NCI-H146 (cell line): ENCODE results near the gene TAF10.

ENCODE experiments used
- DNase-seq: peaks from one replicate; lab custom pipeline; 2025; lab: John Stamatoyannopoulos, UW

TAF10 gene

DNA sequence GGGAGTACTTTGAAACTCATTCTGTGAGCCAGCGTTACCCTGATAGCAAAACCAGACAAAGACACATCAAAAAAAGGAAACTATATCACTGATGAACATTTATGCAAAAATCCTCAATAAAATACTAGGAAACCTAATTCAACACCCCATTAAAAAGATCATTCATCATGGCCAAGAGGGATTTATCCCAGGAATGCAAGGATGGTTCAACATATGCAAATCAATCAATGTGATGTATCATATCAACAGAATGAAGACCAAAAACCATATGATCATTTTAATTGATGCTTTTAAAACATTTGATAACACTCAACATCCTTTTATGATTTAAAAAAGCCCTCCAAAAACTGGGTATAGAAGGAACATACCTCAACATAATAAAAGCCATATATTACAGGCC lies 28.4 kb downstream of the TAF10 start:
- no peak for DNase-seq

DNA sequence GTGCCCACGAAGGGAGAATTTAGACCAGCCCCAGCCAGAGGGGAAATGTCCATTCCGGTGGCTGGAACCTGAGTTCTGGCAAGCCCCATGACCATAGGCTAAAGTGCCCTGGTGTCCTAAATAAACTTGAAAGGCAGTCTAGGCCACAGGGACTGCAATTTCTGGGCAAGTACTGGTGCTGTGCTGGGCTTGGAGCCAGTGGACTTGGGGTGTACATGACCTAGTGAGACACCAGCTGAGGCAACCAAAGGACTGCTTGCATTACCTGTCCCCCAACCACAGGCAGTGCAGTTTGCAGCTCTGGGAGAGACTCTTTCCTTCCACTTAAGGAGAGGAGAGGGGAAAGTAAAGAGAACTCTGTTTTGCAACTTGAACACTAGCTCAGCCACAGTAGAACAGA lies 32.3 kb downstream of the TAF10 start:
- DNase-seq, result no peak

DNA sequence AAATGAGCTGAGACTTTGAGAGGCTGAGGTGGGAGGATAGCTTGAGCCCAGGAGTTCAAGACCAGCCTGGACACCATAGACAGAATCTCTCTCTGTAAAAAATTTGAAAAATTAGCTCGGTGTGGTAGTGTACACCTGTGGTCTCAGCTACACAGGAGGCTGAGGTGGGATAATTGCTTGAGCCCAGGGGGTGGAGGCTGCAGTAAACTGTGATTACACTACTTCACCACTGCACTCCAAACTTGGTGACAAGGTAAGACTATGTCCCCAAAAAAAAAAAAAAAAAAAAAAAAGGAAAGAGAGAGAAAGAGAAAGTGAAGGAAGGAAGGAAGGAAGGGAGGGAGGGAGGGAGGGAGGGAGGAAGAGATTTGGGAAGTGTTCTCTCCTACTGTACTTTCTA lies 33.9 kb downstream of the TAF10 start:
- no peak for DNase-seq

DNA sequence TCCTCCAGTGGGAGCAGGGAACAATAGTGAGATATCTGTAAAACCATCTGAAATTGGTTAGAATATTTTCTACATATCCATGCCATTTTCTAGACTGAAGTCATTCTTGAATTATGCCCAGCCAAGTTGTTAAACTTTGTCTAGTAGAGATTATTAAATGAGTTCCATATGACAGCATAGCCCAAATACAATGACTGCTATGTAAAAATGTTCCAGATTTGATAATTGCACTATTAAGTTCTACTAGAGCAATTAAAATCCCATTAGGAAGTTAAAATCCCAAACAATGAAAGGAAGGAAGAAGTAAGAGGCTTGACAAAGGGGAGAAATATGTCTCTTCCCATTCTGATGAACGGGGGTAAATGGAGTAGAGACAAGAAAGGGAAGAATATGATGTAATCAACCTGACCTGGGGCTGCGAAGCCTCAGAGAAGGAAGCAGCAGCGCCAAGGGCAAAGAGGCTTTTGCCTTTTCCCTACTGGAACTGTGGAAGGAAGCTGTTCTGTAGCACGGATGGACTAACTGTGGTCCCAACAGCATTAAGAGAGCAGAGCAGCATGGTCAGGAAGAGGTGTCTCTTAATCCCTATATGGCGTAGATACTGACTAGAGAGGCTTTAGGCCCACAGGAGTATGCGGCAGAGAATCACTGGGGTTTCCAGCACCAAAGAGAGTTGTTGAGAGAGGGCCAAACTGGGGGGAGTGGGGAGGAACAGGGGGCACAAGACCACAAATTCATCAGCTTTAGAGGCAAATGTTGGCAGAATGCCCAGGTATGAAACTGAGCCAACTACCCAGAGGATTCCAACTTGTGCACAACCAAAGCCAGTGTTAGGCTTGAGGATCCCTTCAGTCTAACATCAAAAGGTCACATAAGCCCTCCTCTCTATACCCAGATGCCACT lies 35.3 kb downstream of the TAF10 start:
- DNase-seq, result no peak

DNA sequence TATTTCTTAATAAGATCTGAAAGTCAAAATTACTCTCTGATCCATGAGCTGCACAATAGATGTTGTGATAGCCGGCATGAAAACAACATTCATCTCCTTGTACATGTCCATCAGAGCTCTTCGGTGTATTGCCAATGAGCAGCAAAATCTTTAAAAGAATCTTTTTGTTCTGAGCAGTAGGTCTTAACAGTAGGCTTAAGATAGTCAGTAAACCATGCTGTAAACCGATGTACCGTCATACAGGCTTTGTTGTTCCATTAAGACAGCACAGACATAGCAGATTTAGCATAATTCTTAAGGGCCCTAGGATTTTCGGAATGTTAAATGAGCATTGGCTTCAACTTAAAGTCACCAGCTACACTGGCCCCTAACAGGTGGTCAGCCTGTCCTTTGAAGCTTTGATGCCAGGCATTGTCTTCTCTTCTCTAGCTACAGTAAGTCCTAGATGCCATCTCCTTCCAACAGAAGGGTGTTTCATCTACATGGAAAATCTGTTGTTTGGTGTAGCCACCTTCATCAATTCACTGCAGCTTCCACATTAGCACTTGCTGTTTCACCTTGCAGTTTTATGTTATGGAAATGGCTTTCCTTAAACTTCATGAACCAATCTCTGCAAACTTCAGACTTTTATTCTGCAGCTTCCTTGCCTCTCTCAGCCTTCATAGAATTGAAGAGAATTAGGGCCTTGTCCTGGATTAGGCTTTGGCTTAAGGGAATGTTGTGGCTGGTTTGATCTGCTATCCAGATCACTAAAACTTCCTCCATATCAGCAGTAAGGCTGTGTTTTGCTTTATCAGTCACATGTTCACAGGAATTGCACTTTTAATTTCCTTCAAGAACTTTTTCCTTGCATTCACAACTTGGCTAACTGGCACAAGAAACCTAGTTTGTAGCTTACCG lies 37.0 kb downstream of the TAF10 start:
- no peak for DNase-seq

DNA sequence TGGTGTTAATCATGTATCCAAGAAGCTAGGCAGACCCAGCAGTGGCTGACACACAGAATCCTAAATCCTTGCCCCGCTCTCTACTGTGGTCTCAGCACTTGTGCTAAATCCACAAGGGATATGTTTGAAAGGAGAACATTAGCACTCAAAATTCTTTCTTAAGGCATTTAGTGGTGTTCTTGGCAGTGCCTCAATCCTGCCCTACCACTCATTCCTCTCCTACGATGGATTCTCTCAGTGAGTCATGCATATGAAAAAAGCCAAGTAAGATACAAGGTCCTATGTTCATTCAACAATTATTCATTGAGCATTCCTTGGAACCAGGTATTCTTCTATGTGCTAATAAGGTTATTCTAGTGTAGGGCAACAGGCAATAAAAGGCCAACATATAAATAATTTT lies 39.8 kb downstream of the TAF10 start:
- DNase-seq, result no peak

DNA sequence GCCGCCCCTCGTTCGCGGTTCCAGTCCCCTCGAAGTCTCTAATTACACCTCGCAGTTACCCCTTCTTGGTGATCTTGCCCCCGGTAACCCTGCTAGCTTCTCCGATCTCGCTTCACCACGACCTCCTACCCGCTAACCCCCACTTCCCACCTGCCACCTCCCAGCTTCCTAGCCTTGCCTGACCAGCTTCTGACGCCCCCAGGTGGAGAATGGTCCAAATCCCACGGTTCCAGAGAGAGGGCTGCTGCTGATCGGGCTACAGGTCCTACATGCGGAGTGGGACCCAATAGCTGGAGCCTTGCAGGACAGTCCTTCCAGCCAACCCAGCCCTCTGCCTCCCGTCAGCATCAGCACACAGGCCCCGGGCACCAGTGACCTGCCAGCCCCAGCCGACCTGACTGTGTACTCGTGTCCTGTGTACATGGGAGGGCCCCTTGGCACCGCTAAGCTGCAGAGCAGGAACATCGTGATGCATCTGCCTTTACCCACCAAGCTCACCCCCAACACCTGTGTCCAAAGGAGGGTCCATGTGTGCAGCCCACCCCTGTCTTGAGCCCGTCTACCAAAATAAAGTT lies 40.5 kb downstream of the TAF10 start:
- no peak for DNase-seq

DNA sequence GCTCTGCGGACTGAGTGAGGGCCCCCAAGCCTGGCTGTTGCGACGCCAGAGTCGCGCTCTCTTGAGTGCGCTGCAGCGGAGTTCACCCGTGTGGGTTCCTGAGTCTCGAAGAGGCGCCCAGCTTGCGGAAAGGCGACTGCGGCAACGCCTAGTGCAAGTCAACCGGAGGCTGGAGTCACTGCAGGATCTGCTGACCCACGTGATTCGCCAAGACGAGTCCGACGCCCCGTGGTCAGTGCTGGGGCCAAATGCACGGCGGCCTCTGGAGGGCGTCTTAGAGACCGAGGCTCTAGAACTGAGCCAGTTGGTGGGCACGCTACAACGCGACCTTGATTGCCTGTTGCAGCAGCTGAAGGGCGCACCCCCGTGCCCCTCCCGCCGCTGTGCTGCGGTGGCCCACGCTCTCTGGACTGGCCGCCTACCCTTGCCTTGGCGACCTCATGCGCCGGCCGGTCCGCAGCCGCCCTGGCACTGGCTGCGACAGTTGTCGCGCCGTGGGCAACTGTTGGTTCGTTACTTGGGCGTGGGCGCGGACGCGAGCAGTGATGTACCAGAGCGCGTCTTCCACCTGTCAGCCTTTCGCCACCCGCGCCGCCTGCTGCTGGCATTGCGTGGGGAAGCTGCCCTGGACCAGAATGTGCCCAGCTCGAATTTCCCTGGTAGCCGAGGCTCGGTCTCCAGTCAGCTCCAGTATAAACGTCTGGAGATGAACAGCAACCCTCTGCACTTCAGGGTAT lies 41.2 kb downstream of the TAF10 start:
- no peak for DNase-seq

DNA sequence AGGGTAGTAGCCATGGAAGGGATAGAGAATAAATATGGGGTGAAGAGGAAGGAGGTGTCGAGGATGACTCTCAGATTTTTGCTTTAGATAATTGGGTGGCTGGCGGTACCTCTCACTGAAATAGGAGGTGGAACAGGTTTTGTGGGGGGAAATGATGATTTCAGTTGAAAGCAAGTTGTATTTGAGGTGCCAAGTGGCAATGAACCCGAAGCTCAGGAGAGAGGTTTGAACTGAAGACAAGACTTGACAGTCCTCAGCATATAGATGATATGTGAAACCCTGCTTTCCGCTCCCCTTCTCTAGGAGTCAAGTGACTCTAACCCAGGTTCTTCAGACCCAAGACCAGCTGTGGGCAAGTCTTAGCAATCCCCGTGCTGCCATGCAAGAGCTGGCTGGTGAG lies 42.3 kb downstream of the TAF10 start:
- DNase-seq, result no peak

DNA sequence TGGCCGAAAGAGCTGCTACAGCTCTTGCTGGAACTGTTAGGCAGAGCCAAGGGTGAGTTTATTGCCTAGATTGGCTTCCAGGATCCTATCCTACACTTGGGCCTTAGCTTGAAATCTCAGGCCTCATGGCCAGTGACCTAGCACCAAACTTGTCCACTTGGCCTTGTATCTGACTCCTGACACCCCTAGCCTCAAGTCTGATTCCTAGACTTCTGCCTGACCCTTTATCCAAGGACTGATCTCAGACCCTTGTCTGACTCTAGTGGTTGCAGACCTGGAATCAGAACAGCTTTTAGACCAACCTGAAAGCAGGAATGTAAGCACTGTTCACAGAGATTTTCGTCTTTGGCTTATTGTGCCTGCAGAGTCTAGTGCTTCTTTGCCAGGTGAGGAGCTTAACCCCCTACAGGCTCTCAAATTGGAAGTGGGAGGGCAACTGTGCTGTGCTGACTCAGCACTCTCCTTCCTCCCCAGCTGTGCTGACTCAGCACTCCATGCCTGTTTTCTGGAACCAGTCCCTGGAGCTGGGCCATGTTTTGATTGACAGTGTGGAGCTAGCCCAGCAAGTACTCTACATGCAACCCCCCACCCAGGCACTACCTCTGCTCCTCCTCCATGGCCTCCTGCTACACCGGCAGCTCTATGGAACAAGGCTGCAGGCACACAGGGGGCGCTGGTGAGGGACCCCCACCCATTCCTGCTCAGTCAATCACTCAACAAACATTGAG lies 43.7 kb downstream of the TAF10 start:
- no peak for DNase-seq

DNA sequence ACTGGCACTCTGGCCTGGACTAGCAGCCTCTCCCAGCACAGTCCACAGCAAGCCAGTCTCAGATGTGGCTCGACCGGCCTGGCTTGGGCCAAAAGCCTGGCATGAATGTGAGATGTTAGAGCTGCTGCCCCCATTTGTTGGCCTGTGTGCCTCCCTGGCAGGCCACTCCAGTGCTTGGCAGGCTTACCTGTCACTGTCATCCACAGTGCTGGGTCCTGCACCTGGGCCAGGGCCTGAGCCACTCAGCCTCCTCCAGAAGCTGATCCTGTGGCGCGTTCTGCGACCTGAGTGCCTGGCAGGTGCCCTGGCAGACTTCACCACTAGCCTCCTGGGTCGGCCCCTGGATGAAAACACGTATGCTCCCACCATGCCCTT lies 44.7 kb downstream of the TAF10 start:
- no peak for DNase-seq

DNA sequence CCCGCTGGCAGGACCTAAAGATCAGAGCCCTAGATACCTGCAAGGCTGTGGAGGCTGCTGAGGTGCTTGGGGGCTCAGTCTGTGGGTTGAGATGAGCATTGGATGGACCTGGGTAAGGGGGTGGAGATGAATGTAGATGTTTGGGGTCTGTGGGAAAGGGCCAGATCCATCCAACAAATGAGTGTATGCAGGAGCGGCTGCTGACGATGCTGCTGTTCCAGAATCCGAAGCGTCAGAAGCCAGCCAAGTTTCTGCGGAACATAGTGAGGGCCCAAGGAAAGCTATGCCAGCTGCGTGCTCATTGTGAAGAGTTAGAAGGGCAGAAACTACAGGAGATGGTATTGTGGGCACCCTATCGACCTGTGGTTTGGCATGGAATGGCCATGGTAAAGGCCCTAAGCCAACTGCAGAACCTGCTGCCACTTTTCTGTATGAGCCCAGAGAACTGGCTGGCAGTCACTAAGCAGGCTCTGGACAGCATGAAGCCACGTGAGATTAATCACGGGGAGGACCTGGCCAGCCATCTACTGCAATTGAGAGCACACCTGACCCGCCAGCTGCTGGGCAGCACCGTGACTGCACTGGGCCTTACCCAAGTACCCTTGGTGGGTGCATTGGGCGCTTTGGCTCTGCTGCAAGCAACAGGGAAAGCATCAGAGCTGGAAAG lies 45.2 kb downstream of the TAF10 start:
- no peak for DNase-seq

DNA sequence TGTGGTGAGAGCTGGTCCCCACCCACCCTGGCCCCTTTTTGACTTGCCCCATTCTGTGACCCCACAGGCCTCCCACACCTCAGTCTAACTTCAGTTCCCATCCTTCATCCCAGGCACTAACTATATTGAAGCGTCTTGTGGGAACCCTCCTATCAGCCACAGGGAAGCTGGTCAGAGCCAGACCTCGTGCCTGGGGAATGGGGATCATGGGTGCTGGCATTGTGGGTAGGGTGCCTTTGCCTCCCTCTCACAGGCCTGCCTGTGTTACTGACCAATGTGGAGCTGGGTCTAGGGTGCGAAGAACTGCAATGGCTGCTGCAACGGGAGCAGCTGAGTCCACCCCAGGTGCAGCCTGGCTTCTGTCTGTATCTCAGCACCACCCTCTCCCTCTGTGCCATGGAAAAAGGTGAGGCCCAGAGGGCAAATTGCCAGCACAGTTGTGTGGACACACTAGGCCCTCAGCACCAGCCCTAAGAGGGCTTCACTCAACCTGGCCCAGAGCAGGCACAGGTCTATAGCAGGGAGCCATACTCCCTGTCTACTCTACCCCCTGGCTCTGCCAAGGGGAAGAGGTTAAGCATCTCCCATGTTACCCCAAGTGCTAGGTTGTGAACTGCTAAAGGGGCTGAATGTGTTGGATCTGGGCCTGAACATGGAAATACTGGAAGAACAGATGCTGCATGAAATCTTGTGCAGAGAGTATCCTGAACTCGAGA lies 45.9 kb downstream of the TAF10 start:
- DNase-seq, result no peak

DNA sequence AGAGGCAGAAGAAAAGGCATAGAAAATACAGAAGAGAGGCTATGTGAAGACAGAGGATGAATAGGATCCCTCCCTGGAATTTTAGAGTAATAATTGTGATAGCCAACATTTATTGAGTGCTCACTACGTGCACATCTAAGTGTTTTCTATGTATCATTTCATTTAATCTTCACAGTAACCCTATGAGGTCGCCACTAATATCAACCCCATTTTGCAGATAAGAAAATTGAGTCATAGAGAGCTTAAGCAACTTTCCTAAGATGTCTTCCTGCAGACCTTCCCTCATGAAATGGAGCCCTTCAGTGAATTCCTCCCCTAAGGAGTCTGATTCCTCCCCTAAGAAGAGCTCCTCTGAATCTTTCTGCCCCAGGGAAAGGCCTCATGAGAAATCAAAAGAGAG lies 46.7 kb downstream of the TAF10 start:
- no peak for DNase-seq

DNA sequence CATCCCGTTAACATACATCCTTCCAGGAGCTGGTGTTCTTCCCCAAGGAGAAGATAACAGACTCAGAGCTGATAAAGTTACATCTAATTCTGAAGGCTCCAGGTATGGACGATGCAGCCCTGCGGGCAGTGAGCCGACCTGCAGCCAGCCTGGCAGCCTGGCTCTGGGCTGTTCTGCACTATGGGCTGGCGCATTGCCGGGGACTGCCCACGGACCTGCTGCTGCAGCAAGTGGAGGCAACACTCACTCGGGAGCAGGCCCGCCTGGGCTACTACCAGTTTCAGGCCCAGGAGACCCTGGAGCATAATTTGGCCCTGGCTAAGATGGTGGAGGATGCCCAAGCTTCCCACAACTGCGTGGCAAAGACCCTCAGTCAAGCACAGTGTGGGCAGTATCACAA lies 48.3 kb downstream of the TAF10 start:
- DNase-seq, result no peak

DNA sequence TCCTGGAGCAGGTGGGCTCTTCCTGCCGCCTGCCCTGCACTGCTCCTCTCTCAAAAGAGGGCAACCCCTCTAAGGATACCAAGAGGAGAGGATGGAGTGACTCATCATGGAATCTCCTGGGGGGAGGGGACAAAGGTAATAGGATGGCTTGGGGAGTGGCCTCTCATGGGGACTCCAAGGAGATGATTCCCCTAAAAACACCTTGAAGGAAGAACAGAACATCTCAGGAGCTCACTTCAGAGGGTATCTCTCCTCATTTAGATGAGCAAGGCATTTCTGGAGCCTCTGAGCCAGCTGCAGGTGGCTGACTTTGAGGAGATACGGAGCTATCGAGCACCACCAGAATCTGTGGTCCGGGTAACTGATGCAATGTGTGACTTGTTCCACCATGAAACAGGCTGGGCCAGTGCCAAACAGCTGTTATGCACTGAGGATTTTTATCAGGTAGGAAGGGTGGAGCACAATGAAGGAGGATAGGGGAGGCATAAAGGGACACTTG lies 48.8 kb downstream of the TAF10 start:
- DNase-seq, result no peak

DNA sequence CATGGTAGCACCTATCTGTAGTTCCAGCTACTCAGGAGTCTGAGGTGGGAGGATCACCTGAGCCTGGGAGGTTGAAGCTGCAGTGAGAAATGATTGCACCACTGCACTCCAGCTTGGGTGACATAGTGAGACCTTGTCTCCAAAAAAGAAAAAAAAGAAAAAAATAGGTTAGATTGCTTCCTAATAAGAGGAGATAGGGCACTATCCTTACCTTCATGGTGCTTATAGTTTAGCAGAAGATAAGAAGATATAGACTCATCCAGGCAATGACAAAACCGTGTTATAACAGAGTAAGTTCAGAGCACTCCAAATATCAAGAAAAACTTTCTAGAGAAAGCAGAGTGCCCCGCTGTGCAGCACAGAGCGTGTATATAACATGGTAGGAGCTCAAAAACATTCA lies 50.7 kb downstream of the TAF10 start:
- DNase-seq, result no peak
